AG10803 (cell line): Measurements from ENCODE around the gene SF3B6.
A peak's percentile ranks its signal among the peaks of the same experiment; 100 is the strongest.
"Not testable (repeated sequence)": the region's sequence is repeated elsewhere in the genome, so short reads cannot be mapped to it uniquely, and the experiment has no call there.

ENCODE experiments used
- DNase-seq: peaks from one replicate; pipeline ENCODE4 v3.0.0; 2010; ENCODE audit warnings: low read depth
- H3K4me3 ChIP-seq: 2 replicates; pipeline ENCODE4 v1.5.1; 2011; ENCODE audit warnings: mild to moderate bottlenecking, low read length, control low read depth
- CTCF ChIP-seq: conservative IDR thresholded peaks from 2 replicates; pipeline ENCODE4 v1.5.1; 2011; ENCODE audit warnings: mild to moderate bottlenecking, low read length, control low read depth, inconsistent platforms

The SF3B6 gene

GRCh38 chr2:24117902-24118301 is 41.8 kb upstream of the SF3B6 start:
- TF ChIP-seq CTCF: no peak
- no peak overlapping the region for H3K4me3 ChIP-seq
- no peak for DNase-seq

- TF ChIP-seq CTCF: no peak
These were observed 38.9 kb upstream of the SF3B6 start for GRCh38 chr2:24115057-24115456.

GRCh38 chr2:24111407-24111901 is 35.3 kb upstream of the SF3B6 start:
- TF ChIP-seq CTCF: no peak
- DNase-seq: peak; percentile 59
- H3K4me3 ChIP-seq: no peak overlapping the region

More at GRCh38 chr2:24115057-24115456, 38.9 kb upstream of the SF3B6 start:
- no peak overlapping the region for H3K4me3 ChIP-seq
- peak; percentile 57 for DNase-seq

- no peak for TF ChIP-seq CTCF
- no peak for DNase-seq
- no peak overlapping the region for H3K4me3 ChIP-seq
These were observed 34.7 kb upstream of the SF3B6 start for GRCh38 chr2:24110660-24111303.

GRCh38 chr2:24109431-24109830 is 33.3 kb upstream of the SF3B6 start:
- H3K4me3 ChIP-seq, DNase-seq: not testable (repeated sequence)

- no peak overlapping the region for H3K4me3 ChIP-seq
- no peak for DNase-seq
- no peak for TF ChIP-seq CTCF
These were observed 31.2 kb upstream of the SF3B6 start for GRCh38 chr2:24107336-24107735.

- H3K4me3 ChIP-seq: no peak overlapping the region
- no peak for TF ChIP-seq CTCF
- no peak for DNase-seq
These were observed 30.7 kb upstream of the SF3B6 start for GRCh38 chr2:24106786-24107185.
